Measurements from ENCODE around the gene STX18.
A peak's percentile ranks its signal among the peaks of the same experiment; 100 is the strongest.

STX18 gene

DNA sequence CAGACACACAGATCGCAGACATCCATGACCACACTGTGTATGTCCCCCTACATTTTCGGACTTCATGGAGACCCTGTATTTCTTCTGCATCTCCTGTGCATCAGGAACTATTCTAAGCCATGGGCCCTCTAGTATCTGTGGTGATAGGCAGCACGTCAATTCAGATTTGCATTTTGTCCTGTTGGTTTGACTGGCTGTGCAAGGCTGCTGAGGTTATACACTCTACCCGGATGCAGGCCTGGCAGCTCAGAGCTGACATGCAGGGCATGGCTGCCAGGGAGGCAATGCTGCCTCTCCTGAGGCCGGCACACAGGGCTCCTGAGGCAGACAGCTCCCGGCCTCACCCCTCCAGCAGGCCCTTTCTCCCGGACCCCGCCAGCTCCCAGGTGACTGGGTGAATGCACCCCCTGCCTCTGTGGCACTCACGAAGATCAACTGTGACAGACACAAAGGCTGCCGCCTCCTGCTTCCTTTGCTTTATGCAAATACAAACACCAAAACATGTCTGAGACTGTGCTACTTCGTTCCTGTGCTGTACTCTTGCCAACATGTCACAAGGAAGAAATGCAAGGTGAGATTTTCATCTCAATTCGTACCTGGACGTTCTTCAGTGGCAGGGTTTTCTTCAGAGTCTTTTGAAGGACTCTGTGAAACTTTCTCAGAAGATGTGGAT is 103.9 kb downstream of the STX18 start:
- Mint-ChIP-seq H3K4me3 (no peak overlapping the region), H3K36me3 (ENCODE audit: low read depth) (peaks cover 16% of the 10 kb centered on the region), H3K9me3 (no peaks in the 10 kb centered on the region), H3K27ac (no peak overlapping the region), H3K4me1 (peaks cover 5% of the 10 kb centered on the region), H3K27me3 (no peaks in the 10 kb centered on the region)
- DNase-seq (no peak), ATAC-seq (no peak)

DNA sequence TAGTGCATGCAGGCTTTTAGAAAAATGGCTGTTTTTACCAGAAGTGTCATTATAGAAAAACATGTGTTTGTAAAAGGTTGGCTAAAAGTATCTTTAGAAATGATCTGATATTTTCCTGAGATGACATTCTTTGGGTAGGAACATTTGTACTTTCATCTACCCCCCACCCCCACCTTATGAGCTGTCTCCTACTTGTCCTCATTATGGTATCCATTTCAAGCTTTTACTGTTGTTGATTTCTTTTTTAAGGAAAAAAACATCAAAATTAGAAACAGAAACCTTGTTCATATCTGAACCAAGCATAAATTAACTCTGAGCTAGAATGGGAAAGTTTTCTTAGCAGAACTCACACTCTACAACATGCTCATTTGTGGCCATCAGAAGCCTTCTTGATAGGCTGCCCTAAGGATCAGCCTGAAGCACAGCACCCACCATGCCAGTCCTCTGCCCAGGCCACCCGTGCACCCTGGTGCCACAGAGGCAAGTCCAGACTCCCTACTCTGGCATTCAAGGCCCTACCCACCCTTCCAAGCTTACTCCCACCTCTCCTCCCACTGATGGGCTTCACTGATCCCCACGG is 105.5 kb downstream of the STX18 start:
- Mint-ChIP-seq H3K27me3 (no peaks in the 10 kb centered on the region), H3K4me1 (peaks cover 5% of the 10 kb centered on the region), H3K9me3 (no peaks in the 10 kb centered on the region), H3K27ac (peak overlapping the region; percentile 69), H3K36me3 (ENCODE audit: low read depth) (peaks cover 22% of the 10 kb centered on the region), H3K4me3 (no peak overlapping the region)
- peak; percentile 63 for ATAC-seq
- no peak for DNase-seq

DNA sequence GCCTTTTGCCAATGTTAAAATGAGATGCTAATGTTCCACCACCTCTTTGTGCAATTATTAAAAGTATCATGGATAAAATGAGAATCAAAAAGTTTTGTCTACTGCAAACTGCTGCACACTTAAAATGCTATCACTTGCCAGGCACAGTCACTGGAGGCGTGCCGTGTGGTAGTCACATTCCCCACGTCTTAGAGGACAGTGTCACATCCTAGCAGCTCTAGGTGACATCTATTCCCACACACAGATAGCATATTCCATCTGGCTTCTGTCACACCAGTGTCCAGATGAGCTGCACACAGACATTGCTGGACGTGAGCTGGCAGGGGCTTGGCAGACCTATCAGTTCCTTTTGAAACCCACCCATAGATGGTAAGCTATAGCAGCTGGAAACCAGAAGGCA is 107.9 kb downstream of the STX18 start:
- ATAC-seq = no peak

GRCh38 chr4:4432341-4433125 is 109.3 kb downstream of the STX18 start:
- DNase-seq (no peak), ATAC-seq (no peak)
- H3K27ac Mint-ChIP-seq = no peak overlapping the region
- no peaks in the 10 kb centered on the region for H3K27me3 Mint-ChIP-seq
- peaks cover 9% of the 10 kb centered on the region for H3K4me1 Mint-ChIP-seq
- no peak overlapping the region for H3K4me3 Mint-ChIP-seq
- H3K9me3 Mint-ChIP-seq = no peaks in the 10 kb centered on the region
- H3K36me3 Mint-ChIP-seq (ENCODE audit: low read depth) = peaks cover 19% of the 10 kb centered on the region

More for the DNA sequence above, 107.9 kb downstream of the STX18 start:
- Mint-ChIP-seq H3K4me3 (no peak overlapping the region), H3K27me3 (no peaks in the 10 kb centered on the region), H3K36me3 (ENCODE audit: low read depth) (peaks cover 25% of the 10 kb centered on the region), H3K4me1 (peaks cover 9% of the 10 kb centered on the region), H3K9me3 (no peaks in the 10 kb centered on the region), H3K27ac (no peak overlapping the region)
- no peak for DNase-seq

GRCh38 chr4:4430492-4431195 is 111.2 kb downstream of the STX18 start:
- Mint-ChIP-seq H3K36me3 (ENCODE audit: low read depth) (peaks cover 10% of the 10 kb centered on the region), H3K9me3 (no peaks in the 10 kb centered on the region), H3K27ac (no peak overlapping the region), H3K4me3 (no peak overlapping the region), H3K27me3 (no peaks in the 10 kb centered on the region), H3K4me1 (peaks cover 4% of the 10 kb centered on the region)
- peak; percentile 62 for DNase-seq
- peak; percentile 83 for ATAC-seq

DNA sequence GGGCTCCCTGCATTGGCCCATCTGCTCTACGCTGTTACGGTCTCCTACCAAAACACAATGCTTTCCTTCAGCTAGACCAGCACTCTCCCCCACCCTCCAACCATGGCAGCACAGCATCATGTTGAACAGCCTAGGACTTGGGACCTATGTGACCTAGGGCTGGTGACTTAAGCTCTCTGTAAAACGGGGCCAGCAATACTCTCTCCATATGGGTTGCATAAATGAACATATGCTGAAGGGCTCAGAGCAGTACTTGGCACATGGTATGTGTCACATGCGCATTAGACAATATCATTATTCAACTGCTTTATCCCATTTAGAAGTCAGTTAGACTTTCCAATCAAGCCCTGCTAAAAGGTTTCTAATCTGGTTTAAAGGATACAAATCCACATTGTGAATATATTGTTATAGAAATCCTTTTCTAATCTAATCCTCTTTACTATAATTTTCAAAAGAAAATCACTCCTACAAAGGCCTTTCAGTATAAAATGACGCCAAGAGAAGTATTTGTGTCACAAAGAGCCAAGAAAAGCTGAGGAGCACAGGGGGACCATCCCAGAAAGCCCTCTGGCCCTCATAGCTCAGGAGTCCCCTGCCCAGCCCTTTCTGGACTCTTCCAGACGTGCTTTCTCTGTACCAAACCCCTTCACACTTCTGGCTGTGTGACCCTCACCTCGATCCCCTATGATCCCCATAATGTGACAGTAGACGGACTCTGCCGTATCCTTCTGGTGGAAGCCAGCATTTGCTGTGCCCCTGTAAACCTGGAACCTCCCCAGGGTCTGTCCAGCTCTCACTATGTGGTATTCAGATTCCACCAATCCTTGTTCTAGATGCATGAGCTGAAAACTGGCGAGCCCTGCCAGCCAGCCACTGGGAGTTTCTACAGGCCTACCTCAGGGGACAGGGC is 112.6 kb downstream of the STX18 start:
- Mint-ChIP-seq H3K36me3 (ENCODE audit: low read depth) (peaks cover 12% of the 10 kb centered on the region), H3K4me3 (no peak overlapping the region), H3K27me3 (no peaks in the 10 kb centered on the region), H3K27ac (no peak overlapping the region), H3K9me3 (no peaks in the 10 kb centered on the region), H3K4me1 (peaks cover 4% of the 10 kb centered on the region)
- no peak for DNase-seq
- ATAC-seq = no peak

- Mint-ChIP-seq H3K4me3 (no peak overlapping the region), H3K9me3 (no peaks in the 10 kb centered on the region), H3K4me1 (peaks cover 4% of the 10 kb centered on the region), H3K27me3 (no peaks in the 10 kb centered on the region), H3K27ac (no peak overlapping the region), H3K36me3 (ENCODE audit: low read depth) (peaks cover 15% of the 10 kb centered on the region)
- ATAC-seq (no peak), DNase-seq (no peak)
These were observed 114.0 kb downstream of the STX18 start for GRCh38 chr4:4427886-4428285.

DNA sequence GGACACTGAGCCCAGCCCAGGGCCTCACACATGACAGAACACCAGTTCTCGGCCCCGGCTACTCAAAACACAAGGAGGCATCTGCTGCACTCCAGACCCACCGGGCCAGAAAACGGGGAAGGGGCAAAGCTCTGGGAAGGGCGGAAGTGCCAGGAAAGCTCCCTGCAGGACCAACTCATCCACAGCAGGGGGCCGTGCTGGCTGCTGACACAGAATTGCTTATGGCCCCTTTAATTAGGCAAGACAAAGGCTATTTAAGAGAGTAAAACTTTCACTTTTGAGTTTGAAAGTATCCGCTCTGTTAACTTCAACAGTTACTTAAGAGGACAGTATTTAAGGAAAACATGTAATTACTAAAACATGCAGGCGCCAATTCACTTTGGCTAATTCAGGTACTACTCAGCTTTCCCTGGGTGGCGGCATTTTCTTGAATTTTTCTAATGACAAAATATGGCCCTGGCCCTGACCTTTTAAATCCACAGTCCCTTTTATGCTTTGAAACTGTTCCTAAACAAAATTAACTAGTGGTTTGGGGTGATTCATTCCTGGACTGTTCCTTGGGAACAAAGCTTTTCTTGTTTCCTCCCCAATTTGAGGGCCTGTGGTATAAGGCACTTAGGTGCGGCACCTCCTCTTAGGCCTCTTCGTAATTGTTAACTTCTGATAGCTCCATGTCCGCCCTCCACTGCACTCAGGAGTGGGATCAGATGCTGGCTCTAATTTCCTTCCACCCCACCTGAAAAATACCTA is 114.6 kb downstream of the STX18 start:
- Mint-ChIP-seq H3K27ac (no peak overlapping the region), H3K4me1 (peaks cover 4% of the 10 kb centered on the region), H3K9me3 (no peaks in the 10 kb centered on the region), H3K36me3 (ENCODE audit: low read depth) (peaks cover 16% of the 10 kb centered on the region), H3K27me3 (no peaks in the 10 kb centered on the region), H3K4me3 (no peak overlapping the region)
- no peak for DNase-seq
- no peak for ATAC-seq

DNA sequence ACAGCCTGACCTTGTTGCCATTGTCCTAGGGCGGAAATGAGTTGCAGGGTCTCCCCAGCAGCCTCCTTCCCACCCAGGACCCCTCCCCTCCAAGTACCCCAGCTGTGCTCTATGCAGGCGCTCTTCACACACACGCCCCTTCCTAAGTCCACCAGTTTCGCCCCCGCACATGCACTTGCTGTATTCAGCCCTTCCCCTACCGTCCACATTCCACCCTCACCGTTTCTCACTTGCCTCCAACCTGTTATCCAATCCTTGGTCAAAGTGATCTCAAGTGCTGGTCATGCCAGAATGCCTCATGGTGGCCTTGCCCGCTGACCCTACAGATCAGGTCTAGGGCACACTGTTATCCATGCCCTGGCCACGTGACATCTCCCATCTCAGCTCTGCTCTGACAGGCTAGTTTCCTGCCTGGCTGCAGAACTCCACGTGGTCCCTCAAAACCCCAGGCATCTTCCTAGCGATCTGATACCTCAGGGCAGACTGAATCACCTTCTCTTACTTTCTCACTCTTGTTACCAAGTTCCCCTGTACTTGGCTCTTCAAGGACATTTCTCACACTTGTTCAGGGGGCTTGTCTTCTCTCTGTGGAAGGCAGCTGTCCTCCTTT is 115.2 kb downstream of the STX18 start:
- Mint-ChIP-seq H3K4me3 (no peak overlapping the region), H3K27ac (peak overlapping the region; percentile 8), H3K27me3 (no peaks in the 10 kb centered on the region), H3K9me3 (no peaks in the 10 kb centered on the region), H3K36me3 (ENCODE audit: low read depth) (peaks cover 14% of the 10 kb centered on the region), H3K4me1 (peaks cover 4% of the 10 kb centered on the region)
- DNase-seq = no peak
- no peak for ATAC-seq

DNA sequence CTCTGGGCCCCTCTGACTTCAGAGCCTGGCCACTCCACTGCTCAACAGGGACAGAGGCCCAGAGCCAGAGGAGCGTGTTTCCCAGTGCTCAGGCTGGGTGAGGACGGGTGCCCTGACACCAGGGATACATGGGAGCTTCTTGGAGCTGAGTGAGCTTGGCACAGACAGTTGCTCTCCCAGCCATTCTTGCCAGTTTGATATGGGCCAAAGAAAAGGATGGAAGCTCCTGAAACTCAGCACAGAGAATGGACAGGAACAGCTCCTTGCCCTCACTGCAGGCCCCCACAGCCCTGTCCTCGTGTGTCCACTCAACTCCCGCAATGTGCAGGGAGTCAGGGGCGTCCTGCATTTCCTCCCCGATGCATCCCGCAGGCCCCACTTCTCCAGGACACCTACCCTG is 116.2 kb downstream of the STX18 start:
- ATAC-seq (no peak), DNase-seq (no peak)
- H3K4me3 Mint-ChIP-seq = no peak overlapping the region
- no peaks in the 10 kb centered on the region for H3K27me3 Mint-ChIP-seq
- H3K36me3 Mint-ChIP-seq (ENCODE audit: low read depth) = peaks cover 20% of the 10 kb centered on the region
- no peak overlapping the region for H3K27ac Mint-ChIP-seq
- H3K4me1 Mint-ChIP-seq = peaks cover under 1% of the 10 kb centered on the region
- H3K9me3 Mint-ChIP-seq = no peaks in the 10 kb centered on the region

DNA sequence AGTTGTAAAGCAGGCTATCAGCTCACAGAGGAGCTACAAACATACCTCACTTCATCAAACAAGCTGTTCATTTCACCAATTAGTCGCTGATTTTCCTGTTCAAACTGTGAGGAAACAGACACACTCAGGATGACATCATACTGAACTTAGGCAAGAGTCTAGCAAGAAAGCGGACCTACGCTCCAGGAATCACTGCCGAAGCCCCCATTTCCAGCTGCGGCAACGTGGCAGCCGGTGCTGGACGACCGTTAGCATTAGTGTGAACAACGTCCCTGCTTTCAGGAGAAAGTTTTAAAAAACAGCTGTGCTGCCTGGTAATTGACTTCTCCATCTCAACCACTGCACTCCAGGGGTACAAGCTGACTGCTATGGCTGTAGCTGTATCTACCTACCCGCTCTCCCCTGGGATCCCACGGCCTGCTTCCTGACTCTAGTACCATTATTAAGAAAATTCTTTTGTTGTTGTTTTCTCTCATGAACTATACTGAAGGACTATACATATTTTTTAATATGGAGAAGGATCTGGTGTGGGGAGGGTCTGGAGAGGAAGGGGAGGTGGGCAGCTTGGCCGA is 116.6 kb downstream of the STX18 start:
- Mint-ChIP-seq H3K9me3 (no peaks in the 10 kb centered on the region), H3K4me1 (no peaks in the 10 kb centered on the region), H3K27me3 (no peaks in the 10 kb centered on the region), H3K27ac (no peak overlapping the region), H3K36me3 (ENCODE audit: low read depth) (peaks cover 20% of the 10 kb centered on the region), H3K4me3 (no peak overlapping the region)
- DNase-seq (no peak), ATAC-seq (no peak)

DNA sequence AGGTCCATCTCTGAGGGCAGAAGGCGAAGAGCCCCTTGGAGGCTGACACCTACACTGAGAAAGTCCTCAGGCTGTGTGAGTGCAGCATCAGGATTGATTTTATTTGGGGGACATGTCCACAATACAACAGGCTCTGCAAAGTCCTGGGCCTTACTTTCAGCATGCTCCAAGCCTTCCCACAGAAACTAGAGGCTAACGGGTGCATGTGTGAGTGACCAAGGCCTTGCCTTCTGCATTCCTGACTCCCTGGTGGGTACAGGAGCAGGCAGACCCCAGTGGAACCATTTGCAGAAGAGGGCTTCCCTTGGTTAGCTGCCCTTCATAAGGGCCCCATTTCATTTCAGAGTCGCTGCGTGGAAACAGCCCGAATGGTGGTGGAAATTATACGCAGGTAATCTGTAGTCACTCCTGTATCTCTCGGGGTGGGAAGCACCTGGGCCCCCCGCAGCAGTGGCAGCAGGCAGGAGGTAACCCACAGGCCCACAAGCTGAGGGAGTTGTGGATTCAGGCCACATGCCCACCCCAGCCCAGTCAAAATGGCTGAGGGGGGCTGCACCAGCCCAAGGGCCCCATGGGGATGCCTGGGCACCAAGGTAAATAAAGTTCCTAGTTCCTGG is 117.2 kb downstream of the STX18 start:
- Mint-ChIP-seq H3K36me3 (ENCODE audit: low read depth) (peaks cover 24% of the 10 kb centered on the region), H3K9me3 (no peaks in the 10 kb centered on the region), H3K27ac (no peak overlapping the region), H3K27me3 (no peaks in the 10 kb centered on the region), H3K4me1 (peaks cover 3% of the 10 kb centered on the region), H3K4me3 (no peak overlapping the region)
- no peak for DNase-seq
- ATAC-seq = no peak

Data from activated naive CD8-positive, alpha-beta T cell treated with anti-CD3 and anti-CD28 coated beads, Interleukin-2, amount 50 U/mL, for 24 hours (primary cell).